ENCODE measurements around the gene HFE. TPM values are rescaled to one million over a fixed set of nuclear protein-coding genes. Genes with fewer than 3 reads are reported as not detected.

Gene HFE
- total and polyA plus RNA-seq, 10 of the 15 experiments (the other 5 are each of a cell fraction or from before 2014, with no cell fraction given), result 0.52 to 5.9 (median 1.7) TPM

GRCh38 chr6:26064619-26065257 lies 22.5 kb upstream of the HFE start (continued):
- TF ChIP-seq ATF2 (IDR thresholded peaks at IDR 0.05; ENCODE audit: low read length) (no peak), SPI1 (IDR thresholded peaks at IDR 0.05; ENCODE audit: borderline replicate concordance, insufficient read depth, low read depth, low read length) (no peak), NFYA (IDR thresholded peaks at IDR 0.05; ENCODE audit: borderline replicate concordance, low read depth, low read length) (no peak), CHD4 (IDR thresholded peaks at IDR 0.05) (no peak), EGR1 (IDR thresholded peaks at IDR 0.05; ENCODE audit: borderline replicate concordance in 1 of 2, low read depth in 2 of 2, low read length in 2 of 2) (no peak), ELK1 (IDR thresholded peaks at IDR 0.05; ENCODE audit: low read depth, low read length) (no peak), STAT3 (IDR thresholded peaks at IDR 0.05; ENCODE audit: low read depth, low read length) (no peak), EZH2 (IDR thresholded peaks at IDR 0.05; ENCODE audit: borderline replicate concordance, control insufficient read depth, low read depth, low read length) (no peak)

Data from GM12878 (cell line).